ENCODE results near the gene RAD23A.

GRCh38 chr19:12995596-12996405 is 50.1 kb downstream of the RAD23A start:
- TF ChIP-seq CTCF (IDR thresholded peaks at IDR 0.05), result no peak
- no peak for TF ChIP-seq ZFX (IDR thresholded peaks at IDR 0.05; ENCODE audit: borderline replicate concordance)
